ENCODE data around the gene SUGP1. TPM values are rescaled to one million over a fixed set of nuclear protein-coding genes. Genes with fewer than 3 reads are reported as not detected.

SUGP1 gene
- total RNA-seq, 1 donor from 2014 or later = 59.1 TPM

GRCh38 chr19:19230999-19231398 lies 89.3 kb downstream of the SUGP1 start:
- DNase-seq (ENCODE audit: low read depth) = no peak
- Mint-ChIP-seq H3K36me3 (ENCODE audit: low read depth, unreplicated experiment) (peaks cover 4% of the 10 kb centered on the region), H3K27me3 (ENCODE audit: low read depth, unreplicated experiment) (peaks cover 34% of the 10 kb centered on the region), H3K4me3 (ENCODE audit: unreplicated experiment) (no peak overlapping the region), H3K27ac (ENCODE audit: unreplicated experiment) (no peak overlapping the region), H3K9me3 (ENCODE audit: unreplicated experiment) (peaks cover 19% of the 10 kb centered on the region), H3K4me1 (ENCODE audit: low read depth, unreplicated experiment) (no peaks in the 10 kb centered on the region)
- Histone ChIP-seq H3K79me2 (ENCODE audit: insufficient read depth, low read length) (no peaks in the 10 kb centered on the region), H3K27ac (ENCODE audit: low read depth, low read length) (no peak overlapping the region), H3K9ac (ENCODE audit: low read length) (no peak overlapping the region), H4K20me1 (ENCODE audit: insufficient read depth, low read length) (no peaks in the 10 kb centered on the region), H3K4me1 (ENCODE audit: insufficient read depth, low read length) (no peaks in the 10 kb centered on the region), H3K36me3 (ENCODE audit: insufficient read depth, low read length) (no peaks in the 10 kb centered on the region), H3K4me3 (ENCODE audit: insufficient read depth, low read depth, low read length) (no peak overlapping the region), H3K4me2 (ENCODE audit: low read length) (no peak overlapping the region), H3K9me3 (ENCODE audit: insufficient read depth, low read depth, low read length) (peaks cover 15% of the 10 kb centered on the region), H3K27me3 (ENCODE audit: insufficient read depth, low read length) (peaks cover 4% of the 10 kb centered on the region), H2AFZ (ENCODE audit: low read depth, low read length) (no peak overlapping the region)
- FAIRE-seq = no peak
- TF ChIP-seq EZH2 (IDR thresholded peaks at IDR 0.05; ENCODE audit: insufficient read depth, low read length) (no peak), CTCF (IDR thresholded peaks at IDR 0.05; ENCODE audit: insufficient read depth, low read depth, low read length) (no peak)

GRCh38 chr19:19229701-19230100 lies 90.6 kb downstream of the SUGP1 start:
- Mint-ChIP-seq H3K27ac (ENCODE audit: unreplicated experiment) (no peak overlapping the region), H3K4me1 (ENCODE audit: low read depth, unreplicated experiment) (no peaks in the 10 kb centered on the region), H3K36me3 (ENCODE audit: low read depth, unreplicated experiment) (peaks cover 3% of the 10 kb centered on the region), H3K27me3 (ENCODE audit: low read depth, unreplicated experiment) (peaks cover 42% of the 10 kb centered on the region), H3K9me3 (ENCODE audit: unreplicated experiment) (peaks cover 18% of the 10 kb centered on the region), H3K4me3 (ENCODE audit: unreplicated experiment) (no peak overlapping the region)
- no peak overlapping the region for H3K9ac ChIP-seq (ENCODE audit: low read length)
- no peak overlapping the region for H3K4me3 ChIP-seq (ENCODE audit: insufficient read depth, low read depth, low read length)
- H2AFZ ChIP-seq (ENCODE audit: low read depth, low read length) = no peak overlapping the region
- FAIRE-seq = no peak
- peaks cover 6% of the 10 kb centered on the region for H3K27me3 ChIP-seq (ENCODE audit: insufficient read depth, low read length)
- TF ChIP-seq CTCF (IDR thresholded peaks at IDR 0.05; ENCODE audit: insufficient read depth, low read depth, low read length) = no peak
- TF ChIP-seq EZH2 (IDR thresholded peaks at IDR 0.05; ENCODE audit: insufficient read depth, low read length) = no peak
- H3K27ac ChIP-seq (ENCODE audit: low read depth, low read length) = no peak overlapping the region
- H3K4me2 ChIP-seq (ENCODE audit: low read length) = no peak overlapping the region
- no peaks in the 10 kb centered on the region for H3K36me3 ChIP-seq (ENCODE audit: insufficient read depth, low read length)
- H3K4me1 ChIP-seq (ENCODE audit: insufficient read depth, low read length) = no peaks in the 10 kb centered on the region
- DNase-seq (ENCODE audit: low read depth) = no peak
- no peaks in the 10 kb centered on the region for H3K79me2 ChIP-seq (ENCODE audit: insufficient read depth, low read length)
- no peaks in the 10 kb centered on the region for H4K20me1 ChIP-seq (ENCODE audit: insufficient read depth, low read length)
- H3K9me3 ChIP-seq (ENCODE audit: insufficient read depth, low read depth, low read length) = peaks cover 11% of the 10 kb centered on the region

GRCh38 chr19:19227217-19227616 lies 93.1 kb downstream of the SUGP1 start:
- Mint-ChIP-seq H3K27ac (ENCODE audit: unreplicated experiment) (no peak overlapping the region), H3K4me3 (ENCODE audit: unreplicated experiment) (no peak overlapping the region), H3K9me3 (ENCODE audit: unreplicated experiment) (peaks cover 7% of the 10 kb centered on the region), H3K4me1 (ENCODE audit: low read depth, unreplicated experiment) (no peaks in the 10 kb centered on the region), H3K36me3 (ENCODE audit: low read depth, unreplicated experiment) (no peaks in the 10 kb centered on the region), H3K27me3 (ENCODE audit: low read depth, unreplicated experiment) (peaks cover 58% of the 10 kb centered on the region)
- Histone ChIP-seq H3K4me3 (ENCODE audit: insufficient read depth, low read depth, low read length) (no peak overlapping the region), H2AFZ (ENCODE audit: low read depth, low read length) (no peak overlapping the region), H3K27me3 (ENCODE audit: insufficient read depth, low read length) (peaks cover 6% of the 10 kb centered on the region), H3K9ac (ENCODE audit: low read length) (no peak overlapping the region), H3K9me3 (ENCODE audit: insufficient read depth, low read depth, low read length) (no peaks in the 10 kb centered on the region), H3K27ac (ENCODE audit: low read depth, low read length) (no peak overlapping the region), H3K4me1 (ENCODE audit: insufficient read depth, low read length) (no peaks in the 10 kb centered on the region), H3K79me2 (ENCODE audit: insufficient read depth, low read length) (no peaks in the 10 kb centered on the region), H4K20me1 (ENCODE audit: insufficient read depth, low read length) (no peaks in the 10 kb centered on the region), H3K36me3 (ENCODE audit: insufficient read depth, low read length) (no peaks in the 10 kb centered on the region), H3K4me2 (ENCODE audit: low read length) (no peak overlapping the region)
- DNase-seq (ENCODE audit: low read depth) (no peak), FAIRE-seq (no peak)
- no peak for TF ChIP-seq CTCF (IDR thresholded peaks at IDR 0.05; ENCODE audit: insufficient read depth, low read depth, low read length)
- TF ChIP-seq EZH2 (IDR thresholded peaks at IDR 0.05; ENCODE audit: insufficient read depth, low read length) = no peak

Data from astrocyte (in vitro differentiated cells and primary cell).